ENCODE results near the gene OR9K2. TPM values are rescaled to one million over a fixed set of nuclear protein-coding genes. Genes with fewer than 3 reads are reported as not detected.
"Not testable (repeated sequence)": the region's sequence is repeated elsewhere in the genome, so short reads cannot be mapped to it uniquely, and the experiment has no call there.

Gene OR9K2, protein sequence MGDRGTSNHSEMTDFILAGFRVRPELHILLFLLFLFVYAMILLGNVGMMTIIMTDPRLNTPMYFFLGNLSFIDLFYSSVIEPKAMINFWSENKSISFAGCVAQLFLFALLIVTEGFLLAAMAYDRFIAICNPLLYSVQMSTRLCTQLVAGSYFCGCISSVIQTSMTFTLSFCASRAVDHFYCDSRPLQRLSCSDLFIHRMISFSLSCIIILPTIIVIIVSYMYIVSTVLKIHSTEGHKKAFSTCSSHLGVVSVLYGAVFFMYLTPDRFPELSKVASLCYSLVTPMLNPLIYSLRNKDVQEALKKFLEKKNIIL
- not detected for polyA plus RNA-seq (2013, experiment 1 of 4)
- polyA plus RNA-seq (2013, experiment 2 of 4) = not detected
- polyA plus RNA-seq (2013, experiment 3 of 4) = not detected
- not detected for polyA plus RNA-seq (2013, experiment 4 of 4)

DNA sequence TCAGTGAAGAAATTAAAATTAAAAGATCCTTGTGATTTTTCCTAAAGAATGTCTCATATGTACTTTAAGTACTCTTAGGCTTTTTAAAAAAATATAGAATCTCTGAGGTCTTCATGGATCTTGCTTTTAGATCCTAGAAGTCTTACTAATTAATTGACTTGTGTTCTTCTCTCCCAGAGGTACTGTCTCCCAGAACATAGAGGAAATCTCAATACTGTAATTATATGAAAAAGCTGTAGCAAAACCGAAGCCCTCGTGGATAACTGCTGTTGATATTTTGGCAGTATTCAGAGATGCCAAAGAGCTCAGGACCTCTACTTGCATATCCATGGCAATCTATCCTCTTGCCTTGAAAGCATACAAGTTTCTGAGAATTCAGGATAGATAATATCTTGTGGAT is at the start of gene OR9K2:
Gene OR9K2, plus strand, starts transcription at position 301 of the 400 bp plus-strand sequence. CDS start 3,429 bp downstream, outside the sequence.
- no peaks in the 10 kb centered on the region for H3K27me3 ChIP-seq (ENCODE audit: control insufficient read depth, insufficient read depth, low read length, poor library complexity, severe bottlenecking)

DNA sequence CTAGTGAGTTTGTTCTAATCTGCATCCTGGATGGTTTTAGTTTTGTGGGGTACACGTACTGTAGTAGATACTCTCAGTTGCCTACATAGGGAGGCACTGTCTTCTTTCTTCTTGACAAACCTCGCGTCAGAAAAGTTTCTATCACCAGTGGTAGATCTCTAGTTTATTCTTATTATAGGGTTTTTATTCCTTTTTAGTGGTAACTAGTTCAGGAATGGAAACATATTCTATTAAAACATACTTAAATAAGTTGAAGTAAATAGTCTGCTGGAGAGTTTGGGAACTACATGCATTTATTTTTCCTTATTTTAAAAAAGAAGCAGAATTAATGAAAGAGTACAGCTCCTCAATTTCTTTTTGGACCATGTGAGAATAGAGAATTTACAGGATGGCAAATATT is 33.6 kb upstream of the OR9K2 start:
- H3K36me3 ChIP-seq (ENCODE audit: control insufficient read depth, insufficient read depth, low read length) = no peaks in the 10 kb centered on the region
- no peaks in the 10 kb centered on the region for H3K9me3 ChIP-seq (ENCODE audit: control insufficient read depth, low read length)
- H3K27me3 ChIP-seq (ENCODE audit: control insufficient read depth, insufficient read depth, low read length, poor library complexity, severe bottlenecking) = no peaks in the 10 kb centered on the region
- H3K4me1 ChIP-seq (ENCODE audit: control insufficient read depth, insufficient read depth, low read length) = no peaks in the 10 kb centered on the region
- WGBS, 2 experiments = 73 to 91% methylated on average over 1 to 3 of the region's 3 CpGs
- no peak overlapping the region for H3K27ac ChIP-seq (ENCODE audit: insufficient read depth, low read depth, low read length, poor library complexity, severe bottlenecking)
- no peak overlapping the region for H3K4me3 ChIP-seq (ENCODE audit: insufficient read depth, low read depth, low read length)

More for the DNA sequence above, at the start of gene OR9K2:
- H3K27ac ChIP-seq (ENCODE audit: insufficient read depth, low read depth, low read length, poor library complexity, severe bottlenecking) = no peak within 1 kb of the TSS
- H3K4me3 ChIP-seq (ENCODE audit: insufficient read depth, low read depth, low read length) = no peak within 1 kb of the TSS
- no peaks in the 10 kb centered on the region for H3K36me3 ChIP-seq (ENCODE audit: control insufficient read depth, insufficient read depth, low read length)
- H3K9me3 ChIP-seq (ENCODE audit: control insufficient read depth, low read length) = no peaks in the 10 kb centered on the region
- no peaks in the 10 kb centered on the region for H3K4me1 ChIP-seq (ENCODE audit: control insufficient read depth, insufficient read depth, low read length)
- 95% methylated on average over 2 of the region's 2 CpGs for WGBS, 2 experiments

DNA sequence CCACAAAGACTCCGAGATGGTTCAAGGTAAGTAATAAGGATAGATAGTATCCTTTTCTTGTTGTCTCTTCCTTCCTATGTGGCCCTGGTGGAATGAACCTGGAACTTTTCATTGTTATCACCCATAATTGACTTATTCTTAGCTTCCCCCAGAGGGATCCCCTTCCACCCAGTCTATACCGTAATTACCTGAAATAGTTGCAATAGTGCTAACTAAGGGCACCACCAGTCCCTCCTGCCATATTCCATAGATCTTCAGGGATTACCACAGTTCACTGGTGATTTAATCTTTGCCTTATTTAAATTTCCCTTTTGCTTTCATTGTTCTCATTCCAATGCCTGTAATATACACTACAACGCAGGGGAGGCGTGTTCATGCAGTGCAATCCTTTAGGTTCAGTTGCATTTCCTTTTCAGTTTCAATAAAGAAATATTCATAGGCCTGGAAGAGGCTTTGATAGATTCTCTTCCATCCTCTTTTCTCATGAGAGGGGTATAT is 13.8 kb upstream of the OR9K2 start:
- H3K4me1 ChIP-seq (ENCODE audit: control insufficient read depth, insufficient read depth, low read length) = no peaks in the 10 kb centered on the region
- no peak overlapping the region for H3K27ac ChIP-seq (ENCODE audit: insufficient read depth, low read depth, low read length, poor library complexity, severe bottlenecking)
- H3K4me3 ChIP-seq (ENCODE audit: insufficient read depth, low read depth, low read length) = no peak overlapping the region
- no peaks in the 10 kb centered on the region for H3K27me3 ChIP-seq (ENCODE audit: control insufficient read depth, insufficient read depth, low read length, poor library complexity, severe bottlenecking)
- H3K9me3 ChIP-seq (ENCODE audit: control insufficient read depth, low read length) = no peaks in the 10 kb centered on the region
- WGBS, 2 experiments = 95 to 96% methylated on average over 3 of the region's 4 CpGs
- no peaks in the 10 kb centered on the region for H3K36me3 ChIP-seq (ENCODE audit: control insufficient read depth, insufficient read depth, low read length)

DNA sequence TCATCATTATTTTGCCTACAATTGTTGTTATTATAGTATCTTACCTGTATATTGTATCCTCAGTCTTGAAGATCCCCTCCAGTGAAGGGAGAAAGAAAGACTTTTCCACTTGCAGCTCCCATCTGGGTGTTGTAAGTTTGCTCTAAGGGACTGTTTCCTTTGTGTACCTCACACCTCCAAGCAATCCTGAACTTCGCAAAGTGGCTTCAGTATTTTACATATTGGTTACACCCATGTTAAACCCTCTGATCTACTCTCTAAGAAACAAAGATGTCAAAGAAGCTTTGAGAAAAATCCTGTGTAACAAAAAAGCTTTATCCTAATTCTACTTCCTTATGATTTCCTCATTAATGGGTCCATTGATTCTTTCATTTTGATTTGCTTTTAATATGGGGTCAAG is 10.1 kb upstream of the OR9K2 start:
- 88 to 95% methylated on average over 1 of the region's 1 CpG for WGBS, 2 experiments

DNA sequence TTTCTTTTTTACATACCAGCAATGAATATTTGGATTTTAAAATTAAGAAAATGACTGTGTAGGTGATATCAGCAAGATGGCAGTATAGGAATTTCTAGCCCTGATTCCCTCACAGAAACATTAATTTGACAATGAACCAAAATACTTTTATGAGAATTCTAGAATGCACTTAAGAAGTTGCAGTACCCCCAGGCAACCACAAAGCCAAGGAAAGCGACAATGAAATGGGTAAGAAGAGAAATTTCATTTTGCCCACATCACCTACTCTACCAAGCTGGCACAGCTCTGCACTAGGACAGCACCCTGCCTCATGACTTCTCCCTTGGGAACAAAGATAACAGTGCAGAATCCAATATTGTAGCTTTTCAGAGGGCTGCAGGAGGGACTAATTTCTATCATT is 6.6 kb downstream of the OR9K2 start:
- H3K27ac ChIP-seq (ENCODE audit: insufficient read depth, low read depth, low read length, poor library complexity, severe bottlenecking) = no peak overlapping the region
- no peaks in the 10 kb centered on the region for H3K9me3 ChIP-seq (ENCODE audit: control insufficient read depth, low read length)
- no peaks in the 10 kb centered on the region for H3K36me3 ChIP-seq (ENCODE audit: control insufficient read depth, insufficient read depth, low read length)
- no peaks in the 10 kb centered on the region for H3K27me3 ChIP-seq (ENCODE audit: control insufficient read depth, insufficient read depth, low read length, poor library complexity, severe bottlenecking)
- WGBS, 2 experiments = 86 to 89% methylated on average over 1 of the region's 1 CpG
- H3K4me1 ChIP-seq (ENCODE audit: control insufficient read depth, insufficient read depth, low read length) = no peaks in the 10 kb centered on the region
- no peak overlapping the region for H3K4me3 ChIP-seq (ENCODE audit: insufficient read depth, low read depth, low read length)

More for the DNA sequence above, 10.1 kb upstream of the OR9K2 start:
- Histone ChIP-seq H3K27ac (ENCODE audit: insufficient read depth, low read depth, low read length, poor library complexity, severe bottlenecking) (no peak overlapping the region), H3K27me3 (ENCODE audit: control insufficient read depth, insufficient read depth, low read length, poor library complexity, severe bottlenecking) (no peaks in the 10 kb centered on the region), H3K4me1 (ENCODE audit: control insufficient read depth, insufficient read depth, low read length) (no peaks in the 10 kb centered on the region), H3K36me3 (ENCODE audit: control insufficient read depth, insufficient read depth, low read length) (no peaks in the 10 kb centered on the region), H3K9me3 (ENCODE audit: control insufficient read depth, low read length) (no peaks in the 10 kb centered on the region), H3K4me3 (ENCODE audit: insufficient read depth, low read depth, low read length) (no peak overlapping the region)

DNA sequence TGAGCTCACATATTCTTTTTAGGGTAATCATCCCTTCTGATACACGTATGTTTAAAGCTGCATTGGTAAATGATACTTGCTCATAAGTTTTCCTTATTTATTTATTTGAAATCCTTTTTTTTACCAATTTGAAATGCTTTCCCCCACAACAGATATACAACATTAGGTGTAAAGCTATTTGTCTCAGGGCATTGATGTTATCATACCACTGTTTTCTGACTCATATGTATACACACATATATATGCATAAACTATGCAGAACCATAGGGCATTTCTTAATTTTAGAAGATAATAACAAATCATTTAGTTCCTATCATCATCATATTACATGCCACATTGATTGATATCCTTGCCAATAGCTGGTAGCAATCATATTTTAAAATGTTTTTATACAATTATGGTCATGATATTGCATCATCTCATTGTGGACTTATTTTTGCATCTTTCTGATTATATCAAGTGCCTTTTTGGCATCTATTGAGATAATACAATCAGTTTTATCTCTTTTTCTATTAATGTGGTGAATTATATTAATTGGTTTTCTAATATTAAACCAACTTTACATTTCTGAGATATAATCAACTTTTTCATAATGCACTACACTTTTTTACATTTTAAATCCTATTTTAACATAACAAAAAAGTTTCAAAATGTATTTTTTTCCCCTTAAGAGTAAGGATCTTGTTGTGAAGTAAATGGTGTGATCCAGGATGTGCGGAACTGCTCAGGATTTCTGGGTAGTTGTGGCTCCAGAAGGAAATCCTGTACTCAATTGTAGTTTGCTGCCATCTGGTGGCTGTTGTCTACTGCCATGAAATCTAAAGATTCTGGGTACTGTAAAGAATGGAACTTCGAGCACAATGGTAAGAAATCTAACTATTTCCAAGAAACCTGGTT is 16.7 kb downstream of the OR9K2 start:
- no peaks in the 10 kb centered on the region for H3K36me3 ChIP-seq (ENCODE audit: control insufficient read depth, insufficient read depth, low read length)
- no peaks in the 10 kb centered on the region for H3K9me3 ChIP-seq (ENCODE audit: control insufficient read depth, low read length)
- H3K27ac ChIP-seq (ENCODE audit: insufficient read depth, low read depth, low read length, poor library complexity, severe bottlenecking) = no peak overlapping the region
- no peak overlapping the region for H3K4me3 ChIP-seq (ENCODE audit: insufficient read depth, low read depth, low read length)
- 68 to 75% methylated on average over 1 to 2 of the region's 3 CpGs for WGBS, 2 experiments
- no peaks in the 10 kb centered on the region for H3K27me3 ChIP-seq (ENCODE audit: control insufficient read depth, insufficient read depth, low read length, poor library complexity, severe bottlenecking)
- H3K4me1 ChIP-seq (ENCODE audit: control insufficient read depth, insufficient read depth, low read length) = no peaks in the 10 kb centered on the region

DNA sequence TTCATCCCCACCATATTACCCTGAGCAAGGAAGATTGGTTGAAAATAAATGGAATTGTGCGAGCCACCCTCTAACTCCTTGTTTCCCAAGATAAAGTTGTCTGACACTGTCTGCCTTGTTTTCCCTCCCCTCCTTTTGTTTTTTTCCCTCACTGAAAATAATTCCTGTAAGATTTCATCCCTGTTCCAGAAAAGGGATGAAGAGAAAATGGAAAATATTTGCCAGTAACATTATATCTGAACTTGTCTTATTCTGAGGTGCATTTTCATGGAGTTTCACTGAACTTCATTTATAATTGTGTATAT is 17.3 kb downstream of the OR9K2 start:
- no peak overlapping the region for H3K4me3 ChIP-seq (ENCODE audit: insufficient read depth, low read depth, low read length)
- 10 to 20% methylated on average over 1 of the region's 1 CpG for WGBS, 2 experiments
- no peaks in the 10 kb centered on the region for H3K27me3 ChIP-seq (ENCODE audit: control insufficient read depth, insufficient read depth, low read length, poor library complexity, severe bottlenecking)
- no peaks in the 10 kb centered on the region for H3K36me3 ChIP-seq (ENCODE audit: control insufficient read depth, insufficient read depth, low read length)
- H3K4me1 ChIP-seq (ENCODE audit: control insufficient read depth, insufficient read depth, low read length) = no peaks in the 10 kb centered on the region
- no peak overlapping the region for H3K27ac ChIP-seq (ENCODE audit: insufficient read depth, low read depth, low read length, poor library complexity, severe bottlenecking)
- no peaks in the 10 kb centered on the region for H3K9me3 ChIP-seq (ENCODE audit: control insufficient read depth, low read length)

DNA sequence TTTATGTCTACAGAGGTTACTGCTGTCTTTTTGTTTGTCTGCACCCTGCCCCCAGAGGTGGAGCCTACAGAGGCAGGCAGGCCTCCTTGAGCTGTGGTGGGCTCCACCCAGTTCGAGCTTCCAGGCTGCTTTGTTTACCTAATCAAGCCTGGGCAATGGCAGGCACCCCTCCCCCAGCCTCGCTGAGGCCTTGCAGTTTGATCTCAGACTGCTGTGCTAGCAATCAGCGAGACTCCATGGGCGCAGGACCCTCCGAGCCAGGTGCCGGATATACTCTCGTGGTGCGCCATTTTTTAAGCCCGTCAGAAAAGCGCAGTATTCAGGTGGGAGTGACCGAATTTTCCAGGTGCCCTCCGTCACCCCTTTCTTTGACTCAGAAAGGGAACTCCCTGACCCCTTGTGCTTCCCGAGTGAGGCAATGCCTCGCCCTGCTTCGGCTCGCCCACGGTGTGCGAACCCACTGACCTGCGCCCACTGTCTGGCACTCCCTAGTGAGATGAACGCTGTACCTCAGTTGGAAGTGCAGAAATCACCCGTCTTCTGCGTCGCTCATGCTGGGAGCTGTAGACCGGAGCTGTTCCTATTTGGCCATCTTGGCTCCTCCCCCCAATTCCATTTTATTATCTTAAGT is 40.9 kb downstream of the OR9K2 start:
- H3K4me1 ChIP-seq (ENCODE audit: control insufficient read depth, insufficient read depth, low read length); H3K27ac ChIP-seq (ENCODE audit: insufficient read depth, low read depth, low read length, poor library complexity, severe bottlenecking); H3K36me3 ChIP-seq (ENCODE audit: control insufficient read depth, insufficient read depth, low read length); H3K9me3 ChIP-seq (ENCODE audit: control insufficient read depth, low read length); H3K27me3 ChIP-seq (ENCODE audit: control insufficient read depth, insufficient read depth, low read length, poor library complexity, severe bottlenecking); H3K4me3 ChIP-seq (ENCODE audit: insufficient read depth, low read depth, low read length): not testable (repeated sequence)
- 88% methylated on average over 23 to 24 of the region's 24 CpGs for WGBS, 2 experiments

DNA sequence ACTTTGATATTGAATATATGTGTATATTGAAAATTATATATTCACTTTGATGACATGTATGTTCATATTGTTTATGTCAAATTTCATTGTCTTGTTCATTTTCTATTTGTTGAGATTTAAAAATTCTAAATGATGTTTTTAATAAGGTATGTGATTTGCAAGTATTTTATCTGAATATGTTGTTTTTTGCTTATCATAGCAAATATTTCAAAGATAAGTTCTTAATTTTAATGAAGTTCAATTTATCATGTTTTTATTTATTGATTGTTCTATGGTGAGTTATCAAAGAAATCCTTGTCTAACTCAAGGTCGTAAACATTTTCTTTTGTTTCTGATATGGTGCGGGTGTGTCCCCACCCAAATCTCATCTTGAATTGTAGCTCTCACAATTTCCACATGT is 45.2 kb downstream of the OR9K2 start:
- no peaks in the 10 kb centered on the region for H3K9me3 ChIP-seq (ENCODE audit: control insufficient read depth, low read length)

DNA sequence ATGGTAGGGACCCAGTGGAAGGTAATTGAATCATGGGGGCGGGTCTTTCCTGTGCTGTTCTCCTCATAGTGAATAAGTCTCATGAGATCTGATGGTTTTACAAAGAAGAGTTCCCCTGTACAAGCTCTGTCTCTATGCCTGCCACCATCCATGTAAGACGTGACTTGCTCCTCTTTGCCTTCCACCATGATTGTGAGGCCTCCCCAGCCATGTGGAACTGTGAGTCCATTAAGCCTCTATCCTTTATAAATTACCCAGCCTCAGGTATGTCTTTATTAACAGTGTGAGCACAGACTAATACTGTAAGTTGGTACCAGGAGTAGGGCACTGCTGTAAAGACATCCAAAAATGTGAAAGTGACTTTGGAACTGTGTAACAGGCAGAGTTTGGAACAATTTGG is 45.6 kb downstream of the OR9K2 start:
- not testable (repeated sequence) for H3K9me3 ChIP-seq (ENCODE audit: control insufficient read depth, low read length); H3K4me3 ChIP-seq (ENCODE audit: insufficient read depth, low read depth, low read length); H3K27ac ChIP-seq (ENCODE audit: insufficient read depth, low read depth, low read length, poor library complexity, severe bottlenecking); H3K27me3 ChIP-seq (ENCODE audit: control insufficient read depth, insufficient read depth, low read length, poor library complexity, severe bottlenecking); H3K36me3 ChIP-seq (ENCODE audit: control insufficient read depth, insufficient read depth, low read length); H3K4me1 ChIP-seq (ENCODE audit: control insufficient read depth, insufficient read depth, low read length)
- 90 to 91% methylated on average over 2 of the region's 2 CpGs for WGBS, 2 experiments

More for the DNA sequence above, 45.2 kb downstream of the OR9K2 start:
- Histone ChIP-seq H3K27ac (ENCODE audit: insufficient read depth, low read depth, low read length, poor library complexity, severe bottlenecking) (no peak overlapping the region), H3K4me3 (ENCODE audit: insufficient read depth, low read depth, low read length) (no peak overlapping the region), H3K36me3 (ENCODE audit: control insufficient read depth, insufficient read depth, low read length) (no peaks in the 10 kb centered on the region), H3K27me3 (ENCODE audit: control insufficient read depth, insufficient read depth, low read length, poor library complexity, severe bottlenecking) (no peaks in the 10 kb centered on the region), H3K4me1 (ENCODE audit: control insufficient read depth, insufficient read depth, low read length) (no peaks in the 10 kb centered on the region)
- WGBS, 2 experiments = 93% methylated on average over 2 of the region's 2 CpGs
